ENCODE measurements around the gene TMEM9B.

TMEM9B gene

DNA sequence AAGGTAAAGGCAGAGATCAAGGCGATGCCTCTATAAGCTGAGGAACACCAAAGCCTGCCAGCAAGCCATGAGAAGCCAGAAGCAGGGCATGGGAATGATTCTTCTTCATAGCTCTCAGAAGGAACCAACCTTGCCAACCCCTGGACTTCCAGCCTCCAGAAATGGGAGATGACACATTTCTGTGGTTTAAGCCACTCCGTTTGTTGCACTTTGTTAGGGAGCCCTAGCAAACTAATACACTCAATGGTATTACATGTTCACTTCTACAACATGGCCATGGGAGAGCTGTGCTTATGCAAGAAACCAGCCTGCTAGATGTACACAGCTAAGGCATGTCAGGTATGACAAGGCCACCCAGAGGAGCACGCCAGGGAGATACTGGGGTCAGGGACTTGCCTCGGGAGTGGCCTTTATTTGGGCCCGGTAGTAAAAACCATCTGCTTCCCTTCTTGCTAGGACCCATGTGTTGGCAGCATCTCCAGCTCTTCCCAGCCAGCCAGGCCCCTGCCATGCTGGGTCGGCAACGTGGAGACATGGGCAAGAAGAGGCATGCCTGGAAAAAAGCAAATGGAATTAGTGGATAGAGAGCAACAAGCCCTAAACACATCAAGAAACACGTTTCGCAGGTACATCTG is 35.1 kb downstream of the TMEM9B start:
- peaks cover 0 to 8% of the 10 kb centered on the region in 2 donors for H3K36me3 Mint-ChIP-seq
- H3K27ac Mint-ChIP-seq: no peak overlapping the region

GRCh38 chr11:8928205-8928604 is 36.0 kb downstream of the TMEM9B start:
- ATAC-seq (replicated peaks) (no peak), DNase-seq (no peak)
- H3K9me3 Mint-ChIP-seq: no peaks in the 10 kb centered on the region
- no peak overlapping the region for H3K4me3 Mint-ChIP-seq
- H3K27me3 Mint-ChIP-seq: no peaks in the 10 kb centered on the region
- peaks cover 0 to 8% of the 10 kb centered on the region in 2 donors for H3K36me3 Mint-ChIP-seq
- H3K27ac Mint-ChIP-seq: no peak overlapping the region
- no peaks in the 10 kb centered on the region for H3K4me1 Mint-ChIP-seq

More for the DNA sequence above, 35.1 kb downstream of the TMEM9B start:
- ATAC-seq (replicated peaks) (no peak), DNase-seq (no peak)
- no peaks in the 10 kb centered on the region for H3K4me1 Mint-ChIP-seq
- no peaks in the 10 kb centered on the region for H3K9me3 Mint-ChIP-seq
- H3K4me3 Mint-ChIP-seq: no peak overlapping the region
- no peaks in the 10 kb centered on the region for H3K27me3 Mint-ChIP-seq

DNA sequence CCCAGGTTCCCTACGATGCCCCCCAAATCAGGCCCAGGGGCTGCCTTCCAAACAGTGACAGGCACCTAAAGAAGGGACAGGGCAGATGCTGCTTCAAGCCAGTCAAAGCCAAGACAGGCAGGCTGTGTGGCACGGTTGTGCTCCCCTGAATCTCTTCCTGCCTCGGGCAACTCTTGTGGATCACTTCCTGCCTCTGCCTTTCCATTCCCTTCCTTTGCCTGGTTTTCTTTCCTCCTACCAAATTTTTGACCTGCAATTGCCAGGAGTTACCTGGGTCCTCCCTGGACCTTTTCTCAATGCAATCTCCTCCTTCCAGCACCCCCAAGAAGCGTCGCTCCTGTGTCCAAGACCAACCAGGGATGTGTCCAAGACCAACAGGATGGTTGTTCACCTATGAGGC is 37.0 kb downstream of the TMEM9B start:
- peak overlapping the region; percentile 47 for H3K27ac Mint-ChIP-seq
- H3K4me3 Mint-ChIP-seq: no peak overlapping the region
- H3K4me1 Mint-ChIP-seq: no peaks in the 10 kb centered on the region

DNA sequence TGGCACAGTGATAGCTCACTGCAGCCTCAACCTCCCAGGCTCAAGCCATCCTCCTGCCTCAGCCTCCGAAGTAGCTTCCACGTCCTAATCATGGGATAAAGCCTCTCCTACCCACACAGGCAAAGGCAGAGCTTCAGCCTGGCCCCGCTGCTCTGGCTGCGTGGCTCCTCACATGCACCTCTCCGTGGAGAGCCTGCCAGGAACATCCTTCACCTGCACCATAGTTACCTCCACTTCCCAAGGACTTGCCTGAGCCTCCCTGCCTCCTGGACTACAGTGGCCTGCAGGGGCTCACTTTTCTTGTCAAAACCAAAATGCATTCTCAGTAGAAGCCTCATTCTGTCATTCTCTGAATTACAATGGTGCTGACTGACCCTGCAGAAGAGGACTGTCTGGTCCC is 38.0 kb downstream of the TMEM9B start:
- DNase-seq: no peak
- no peak for ATAC-seq (replicated peaks)
- Mint-ChIP-seq H3K36me3 (peaks cover 6 to 22% of the 10 kb centered on the region in 2 donors), H3K9me3 (no peaks in the 10 kb centered on the region), H3K4me3 (no peak overlapping the region), H3K27ac (no peak overlapping the region), H3K4me1 (no peaks in the 10 kb centered on the region), H3K27me3 (no peaks in the 10 kb centered on the region)

More for the DNA sequence above, 37.0 kb downstream of the TMEM9B start:
- Mint-ChIP-seq H3K36me3 (peaks cover 0 to 12% of the 10 kb centered on the region in 2 donors), H3K9me3 (no peaks in the 10 kb centered on the region), H3K27me3 (no peaks in the 10 kb centered on the region)
- DNase-seq (no peak), ATAC-seq (replicated peaks) (no peak)

DNA sequence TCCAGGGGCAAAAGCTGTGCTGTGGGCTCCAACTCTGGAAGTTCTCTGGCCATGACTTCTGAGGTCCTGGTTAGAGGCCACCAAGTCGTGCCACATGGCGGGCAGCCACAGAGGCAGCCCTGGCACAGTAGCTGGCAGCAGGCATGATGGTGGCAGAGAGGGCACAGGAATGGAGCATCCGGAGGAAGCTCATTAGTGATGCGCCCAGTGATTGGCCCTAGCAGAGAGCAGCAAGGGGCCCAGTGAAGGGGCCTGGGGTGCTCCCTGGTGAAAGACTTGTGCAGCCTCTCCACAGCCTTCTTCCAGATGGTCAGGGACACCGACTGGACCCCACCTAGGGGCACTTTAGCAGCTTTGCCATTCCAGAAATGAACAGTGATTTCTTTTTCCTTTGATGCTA is 38.5 kb downstream of the TMEM9B start:
- Mint-ChIP-seq H3K4me3 (no peak overlapping the region), H3K27ac (no peak overlapping the region), H3K9me3 (no peaks in the 10 kb centered on the region), H3K4me1 (no peaks in the 10 kb centered on the region), H3K36me3 (peaks cover 6 to 25% of the 10 kb centered on the region in 2 donors), H3K27me3 (no peaks in the 10 kb centered on the region)
- no peak for DNase-seq
- no peak for ATAC-seq (replicated peaks)

- Mint-ChIP-seq H3K27ac (no peak overlapping the region), H3K4me3 (no peak overlapping the region), H3K27me3 (no peaks in the 10 kb centered on the region), H3K36me3 (peaks cover 6 to 34% of the 10 kb centered on the region in 2 donors), H3K4me1 (no peaks in the 10 kb centered on the region), H3K9me3 (no peaks in the 10 kb centered on the region)
- no peak for ATAC-seq (replicated peaks)
- no peak for DNase-seq
Observed at GRCh38 chr11:8922691-8923090, 41.6 kb downstream of the TMEM9B start.

DNA sequence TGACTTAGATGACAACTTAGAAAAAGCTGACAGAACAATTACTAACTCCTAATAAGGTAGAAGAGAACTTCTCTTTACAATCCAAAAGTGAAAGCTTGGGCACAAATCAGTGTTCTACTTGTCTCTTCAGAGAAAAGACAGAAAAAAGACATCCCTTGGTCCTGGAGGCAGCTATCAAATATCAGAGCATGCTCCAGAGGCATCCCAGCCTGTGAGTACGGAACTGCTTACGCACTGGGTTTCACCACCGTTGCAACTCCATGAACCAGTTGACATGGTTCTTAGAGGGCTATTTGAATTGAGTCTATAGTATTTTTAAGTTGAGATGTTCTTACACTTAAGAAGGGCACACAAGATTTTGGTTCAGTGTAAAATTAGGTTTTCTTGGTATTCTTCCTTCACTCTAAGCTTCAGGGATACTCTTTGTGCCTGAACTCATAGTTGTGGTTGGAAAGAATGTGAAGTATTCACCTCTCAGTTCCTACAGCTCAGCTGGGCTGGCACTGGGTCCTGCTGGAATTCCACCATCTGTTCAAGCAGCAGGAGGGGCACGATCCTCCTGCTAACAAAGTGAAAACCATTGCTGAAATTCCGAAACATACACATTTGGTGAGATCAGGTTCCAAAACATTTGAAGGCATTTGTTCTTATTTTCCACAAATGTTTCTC is 47.0 kb downstream of the TMEM9B start:
- peaks cover 12 to 39% of the 10 kb centered on the region in 2 donors for H3K36me3 Mint-ChIP-seq

GRCh38 chr11:8914661-8915018 is 49.6 kb downstream of the TMEM9B start:
- ATAC-seq (replicated peaks): no peak
- H3K9me3 Mint-ChIP-seq: no peaks in the 10 kb centered on the region
- H3K4me1 Mint-ChIP-seq: peaks cover 22 to 24% of the 10 kb centered on the region in 2 donors
- H3K36me3 Mint-ChIP-seq: peaks cover 6 to 20% of the 10 kb centered on the region in 2 donors
- no peak overlapping the region for H3K4me3 Mint-ChIP-seq
- peaks cover 0 to 7% of the 10 kb centered on the region in 2 donors for H3K27me3 Mint-ChIP-seq
- no peak overlapping the region for H3K27ac Mint-ChIP-seq
- no peak for DNase-seq

More for the DNA sequence above, 47.0 kb downstream of the TMEM9B start:
- H3K4me3 Mint-ChIP-seq: no peak overlapping the region
- no peaks in the 10 kb centered on the region for H3K27me3 Mint-ChIP-seq
- H3K4me1 Mint-ChIP-seq: peaks cover 15 to 16% of the 10 kb centered on the region in 2 donors
- DNase-seq: no peak
- no peak for ATAC-seq (replicated peaks)
- H3K9me3 Mint-ChIP-seq: no peaks in the 10 kb centered on the region
- H3K27ac Mint-ChIP-seq: no peak overlapping the region

DNA sequence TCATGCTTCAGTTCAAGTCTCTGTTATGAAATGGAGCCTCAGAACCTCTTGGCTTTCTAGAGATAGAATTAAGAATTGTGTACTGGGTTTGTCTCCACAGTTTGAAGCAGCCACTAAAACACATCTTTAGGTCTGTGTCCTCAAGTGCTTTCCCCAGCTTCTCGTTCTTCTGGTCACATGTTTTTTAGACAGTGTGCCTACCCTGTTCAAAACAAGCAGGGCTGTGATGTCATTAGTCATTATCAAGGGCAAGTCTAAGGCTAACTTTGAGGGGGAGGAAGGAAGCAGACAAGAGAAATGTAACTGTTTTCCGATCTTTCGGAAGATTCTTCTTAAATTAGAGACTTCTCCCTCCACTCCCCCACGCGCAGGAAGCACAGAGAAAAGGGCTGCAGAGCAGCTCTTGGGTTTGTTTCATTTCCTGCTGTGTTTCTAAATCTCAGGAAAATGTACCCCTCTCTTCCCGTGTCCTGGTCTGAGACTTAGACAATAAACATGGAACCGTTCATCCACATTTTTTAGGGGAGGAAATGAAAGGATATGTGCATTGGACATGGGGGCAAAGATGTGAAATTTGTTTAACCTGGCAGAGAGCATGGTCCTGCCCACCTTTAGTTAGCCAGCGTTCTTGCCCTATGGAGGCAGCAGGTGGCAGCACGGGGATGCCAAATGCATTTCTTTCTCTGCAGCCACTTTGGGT is 50.1 kb downstream of the TMEM9B start:
- no peak for DNase-seq
- ATAC-seq (replicated peaks): peak; percentile 27 to 33
- Mint-ChIP-seq H3K27ac (no peak overlapping the region), H3K27me3 (peaks cover 1 to 10% of the 10 kb centered on the region in 2 donors), H3K36me3 (peaks cover 6 to 16% of the 10 kb centered on the region in 2 donors), H3K4me3 (peak overlapping the region; percentile 19 to 47), H3K4me1 (peaks cover 22 to 26% of the 10 kb centered on the region in 2 donors), H3K9me3 (no peaks in the 10 kb centered on the region)

DNA sequence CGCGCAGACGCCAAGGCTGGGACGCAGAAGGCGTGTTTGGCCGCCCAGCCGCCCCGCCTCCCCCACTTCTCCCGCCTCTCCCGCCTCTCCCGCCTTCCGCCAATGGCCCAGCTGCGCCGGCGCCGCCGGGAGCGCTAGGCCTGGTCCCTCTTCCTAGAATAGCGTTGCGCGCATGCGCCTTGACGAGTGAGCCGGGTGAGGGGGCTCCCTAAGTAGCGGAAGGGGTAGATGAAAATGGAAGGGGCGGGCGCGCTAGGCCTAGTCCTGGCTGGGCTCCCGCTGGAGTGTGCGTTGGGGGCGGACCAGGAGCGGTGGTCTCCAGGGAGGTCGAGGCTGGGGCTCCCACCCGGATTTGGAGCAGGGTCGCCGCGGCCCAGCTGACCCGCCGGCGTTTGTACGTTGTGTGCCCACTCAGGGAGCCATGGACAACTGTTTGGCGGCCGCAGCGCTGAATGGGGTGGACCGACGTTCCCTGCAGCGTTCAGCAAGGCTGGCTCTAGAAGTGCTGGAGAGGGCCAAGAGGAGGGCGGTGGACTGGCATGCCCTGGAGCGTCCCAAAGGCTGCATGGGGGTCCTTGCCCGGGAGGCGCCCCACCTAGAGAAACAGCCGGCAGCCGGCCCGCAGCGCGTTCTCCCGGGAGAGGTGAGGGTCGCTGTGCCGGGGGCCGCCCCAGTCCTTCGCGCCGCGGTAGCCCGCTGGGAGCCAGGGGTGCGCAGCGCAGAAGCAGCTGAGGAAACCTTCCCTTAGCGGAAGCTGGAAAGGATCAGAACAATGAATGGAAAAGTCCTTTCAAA is 53.0 kb downstream of the TMEM9B start, which contains the start of gene AKIP1:
TSS of gene AKIP1 (plus strand) at position 161 of the 795 bp plus-strand sequence. CDS start at position 422, 261 bp downstream.
- peak; percentile 81 for DNase-seq
- Mint-ChIP-seq H3K27me3 (peaks cover 3 to 12% of the 10 kb centered on the region in 2 donors), H3K4me3 (peak within 1 kb of the TSS; percentile 94 to 97), H3K36me3 (peaks cover 6 to 11% of the 10 kb centered on the region in 2 donors), H3K4me1 (peaks cover 26 to 38% of the 10 kb centered on the region in 2 donors), H3K27ac (peak within 1 kb of the TSS; percentile 82), H3K9me3 (no peaks in the 10 kb centered on the region)
- ATAC-seq (replicated peaks): peak; percentile 85

DNA sequence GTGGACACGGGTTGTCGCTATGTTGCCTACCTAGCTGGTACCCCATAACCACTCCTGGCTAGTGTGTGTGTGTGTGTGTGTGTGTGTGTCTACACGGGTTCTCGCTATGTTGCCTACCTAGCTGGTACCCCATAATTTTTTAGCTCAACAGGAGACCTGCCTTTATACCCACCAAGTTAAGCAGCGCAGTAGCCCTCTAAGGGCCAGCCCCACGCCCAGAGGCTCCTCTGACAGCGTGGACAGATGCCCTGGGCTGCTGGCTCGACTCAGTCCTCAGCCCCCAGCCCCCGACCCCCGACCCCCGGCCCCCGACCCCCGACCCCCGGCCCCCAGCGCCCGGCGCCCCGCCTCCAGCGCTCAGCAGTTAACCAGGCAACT is 53.6 kb downstream of the TMEM9B start:
- Mint-ChIP-seq H3K27me3 (peaks cover 3 to 12% of the 10 kb centered on the region in 2 donors), H3K4me3 (peak overlapping the region; percentile 94 to 97), H3K9me3 (no peaks in the 10 kb centered on the region), H3K36me3 (peaks cover 3 to 5% of the 10 kb centered on the region in 2 donors), H3K4me1 (peaks cover 26 to 38% of the 10 kb centered on the region in 2 donors), H3K27ac (no peak overlapping the region)
- ATAC-seq (replicated peaks) (peak; percentile 8 to 29), DNase-seq (no peak)

DNA sequence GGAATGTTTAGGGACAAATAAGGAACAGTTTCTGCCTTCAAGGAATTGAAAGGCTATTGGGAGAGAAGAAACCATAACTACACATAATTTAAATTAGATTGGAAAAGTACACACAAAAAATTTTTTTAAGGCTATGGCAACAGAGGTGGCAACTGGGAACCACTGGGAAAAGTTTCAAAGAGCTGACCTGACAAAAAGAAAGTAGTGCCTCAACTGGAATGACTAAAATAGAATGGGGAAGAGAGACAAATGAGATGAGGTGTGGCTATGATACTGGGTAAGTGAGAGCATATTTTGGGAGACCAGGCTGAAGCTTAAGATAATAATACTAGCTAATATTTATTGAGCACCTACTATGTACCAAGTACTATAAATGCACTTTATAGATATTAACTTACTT is 56.1 kb downstream of the TMEM9B start:
- no peak overlapping the region for H3K27ac Mint-ChIP-seq

GRCh38 chr11:8907116-8907515 is 57.1 kb downstream of the TMEM9B start:
- no peak overlapping the region for H3K4me3 Mint-ChIP-seq
- H3K9me3 Mint-ChIP-seq: peaks cover 0 to 3% of the 10 kb centered on the region in 2 donors
- H3K27me3 Mint-ChIP-seq: peaks cover 3 to 12% of the 10 kb centered on the region in 2 donors
- peaks cover 9 to 22% of the 10 kb centered on the region in 2 donors for H3K4me1 Mint-ChIP-seq
- no peak for DNase-seq
- H3K27ac Mint-ChIP-seq: no peak overlapping the region
- no peak for ATAC-seq (replicated peaks)
- no peaks in the 10 kb centered on the region for H3K36me3 Mint-ChIP-seq

More for the DNA sequence above, 56.1 kb downstream of the TMEM9B start:
- H3K9me3 Mint-ChIP-seq: no peaks in the 10 kb centered on the region
- H3K36me3 Mint-ChIP-seq: no peaks in the 10 kb centered on the region
- H3K4me3 Mint-ChIP-seq: no peak overlapping the region
- ATAC-seq (replicated peaks) (no peak), DNase-seq (no peak)
- H3K4me1 Mint-ChIP-seq: peaks cover 13 to 22% of the 10 kb centered on the region in 2 donors
- H3K27me3 Mint-ChIP-seq: peaks cover 3 to 12% of the 10 kb centered on the region in 2 donors

Measured in stimulated activated naive B cell treated with anti-CD40 and anti-IgM and Interleukin-4, amounts not matched to agents 10 μg/mL and 1 μg/mL and 100 μg/mL, for 72 hours (primary cell).